ENCODE measurements around the gene TM9SF1. TPM values are rescaled to one million over a fixed set of nuclear protein-coding genes. Genes with fewer than 3 reads are reported as not detected.
A peak's percentile ranks its signal among the peaks of the same experiment; 100 is the strongest.

TM9SF1 gene
- total and polyA plus RNA-seq, 2 of the 13 experiments (the other 11 are each of a cell fraction or from before 2014, with no cell fraction given) = 83.2 to 110 TPM

- TF ChIP-seq ZNF691 (CRISPR knock-in tag; IDR thresholded peaks at IDR 0.05; ENCODE audit: borderline replicate concordance, low read depth) (peak; percentile 92), ZBTB7B (CRISPR knock-in tag; IDR thresholded peaks at IDR 0.05) (peak; percentile 97), HMG20A (CRISPR knock-in tag; IDR thresholded peaks at IDR 0.05; ENCODE audit: borderline replicate concordance) (peak; percentile 74), ZFP37 (CRISPR knock-in tag; IDR thresholded peaks at IDR 0.05; ENCODE audit: borderline replicate concordance) (peak; percentile 70; the same call in 1 of the 2 replicates), KMT2B (CRISPR knock-in tag; IDR thresholded peaks at IDR 0.05) (peak; percentile 91), FOXC1 (CRISPR knock-in tag; IDR thresholded peaks at IDR 0.05; ENCODE audit: borderline replicate concordance) (peak; percentile 99), ZNF75D (CRISPR knock-in tag; IDR thresholded peaks at IDR 0.05; ENCODE audit: borderline replicate concordance) (no peak), ZFY (CRISPR knock-in tag; IDR thresholded peaks at IDR 0.05) (peak; percentile 83), ZNF704 (CRISPR knock-in tag; IDR thresholded peaks at IDR 0.05; ENCODE audit: borderline replicate concordance) (peak; percentile 78; the same call in 1 of the 2 replicates), ZNF260 (CRISPR knock-in tag; IDR thresholded peaks at IDR 0.05; ENCODE audit: borderline replicate concordance, low read depth) (no peak; the same call in 1 of the 2 replicates), KLF9 (CRISPR knock-in tag; IDR thresholded peaks at IDR 0.05; ENCODE audit: low read depth) (peak; percentile 98), CREM (IDR thresholded peaks at IDR 0.05) (peak; percentile 77), CREM (CRISPR knock-in tag; IDR thresholded peaks at IDR 0.05) (no peak; the same call in 1 of the 2 replicates), PCBP1 (IDR thresholded peaks at IDR 0.05; ENCODE audit: borderline replicate concordance, low read depth, low read length) (peak; percentile 84; the same call in 1 of the 2 replicates), ZBTB20 (CRISPR knock-in tag; IDR thresholded peaks at IDR 0.05; ENCODE audit: borderline replicate concordance, low read depth) (peak; percentile 86), SUZ12 (IDR thresholded peaks at IDR 0.05; ENCODE audit: low read depth, low read length) (no peak), THAP8 (CRISPR knock-in tag; IDR thresholded peaks at IDR 0.05; ENCODE audit: borderline replicate concordance) (no peak), EZH2 (conservative IDR thresholded peaks at IDR 0.05; ENCODE audit: low read depth, low read length) (no peak), RNF219 (CRISPR knock-in tag; IDR thresholded peaks at IDR 0.05) (peak; percentile 99), CBX1 (IDR thresholded peaks at IDR 0.05; ENCODE audit: low read depth) (peak; percentile 95), ZNF446 (CRISPR knock-in tag; IDR thresholded peaks at IDR 0.05) (no peak), AGO2 (optimal IDR thresholded peaks at IDR 0.05; ENCODE audit: low read depth, low read length) (peak; percentile 95), TP53 (CRISPR knock-in tag; conservative IDR thresholded peaks at IDR 0.05) (peak; percentile 92), SAP130 (CRISPR knock-in tag; IDR thresholded peaks at IDR 0.05; ENCODE audit: low read depth) (peak; percentile 100), ZNF337 (CRISPR knock-in tag; IDR thresholded peaks at IDR 0.05; ENCODE audit: borderline replicate concordance, low read depth) (0 out of 2 replicates have a peak, but pooled peaks have one; percentile 78)
These were observed 34.1 kb downstream of the TM9SF1 start, which contains the start of gene IRF9 (continued) for GRCh38 chr14:24160850-24161804.
